CD4-positive, alpha-beta T cell (primary cell): ENCODE results near the gene PIAS1. TPM values are rescaled to one million over a fixed set of nuclear protein-coding genes. Genes with fewer than 3 reads are reported as not detected.

Experiments
- ATAC-seq: fragments of 200-7000 bp; cut with Tn5 transposase; one replicate; pipeline ENCODE4 v1.10.0; 2022; ENCODE audit warnings: mild to moderate bottlenecking; ENCODE audit not compliant: poor library complexity
- CTCF ChIA-PET: fragments of 350-600 bp; sonication (Branson Sonifier 250); formaldehyde crosslinking; loops from one replicate; lab custom pipeline; 2021; ENCODE audit warnings: antibody characterized with exemption, inconsistent platforms; lab: Charles Lee
- POLR2A ChIA-PET: fragments of 350-600 bp; sonication (Branson Sonifier 250); formaldehyde crosslinking; loops from one replicate; lab custom pipeline; 2021; ENCODE audit warnings: antibody characterized with exemption, inconsistent platforms; lab: Charles Lee
- DNase-seq, 14 experiments: peaks; one replicate each; pipeline ENCODE4 v3.0.0-alpha.2; 2013 to 2020; ENCODE audit warnings: mixed read lengths in 2 of 14
- H3K27ac ChIP-seq, 2 donors: one replicate each; pipeline versions ENCODE4 v1.5.1 to v1.7.0; 2013; ENCODE audit warnings: low read length in 2 of 2, low read depth in 1 of 2, mild to moderate bottlenecking in 1 of 2
- H3K27me3 ChIP-seq, 2 experiments: 1 replicate in 1 of 2; 2 replicates in 1 of 2; pipeline versions ENCODE4 v1.6.1 to v1.7.0; 2013; ENCODE audit warnings: low read length in 2 of 2, control low read depth in 1 of 2, mild to moderate bottlenecking in 1 of 2, moderate library complexity in 1 of 2; ENCODE audit not compliant: insufficient read depth in 2 of 2, control insufficient read depth in 1 of 2
- H3K36me3 ChIP-seq: one replicate; pipeline ENCODE4 v1.6.1; 2013; ENCODE audit warnings: low read length, control low read depth; ENCODE audit not compliant: insufficient read depth
- H3K4me1 ChIP-seq: one replicate; pipeline ENCODE4 v1.6.1; 2013; ENCODE audit warnings: low read length, control low read depth; ENCODE audit not compliant: insufficient read depth
- H3K4me3 ChIP-seq: one replicate; pipeline ENCODE4 v1.5.1; 2013; ENCODE audit warnings: mild to moderate bottlenecking, low read length, moderate library complexity
- H3K9me3 ChIP-seq, 2 experiments: 1 replicate in 1 of 2; 2 replicates in 1 of 2; pipeline versions ENCODE4 v1.6.1 to v1.7.0; 2013; ENCODE audit warnings: low read length in 2 of 2, mild to moderate bottlenecking in 2 of 2, control low read depth in 1 of 2, moderate library complexity in 1 of 2; ENCODE audit not compliant: control insufficient read depth in 1 of 2, insufficient read depth in 1 of 2
- H3K27ac Mint-ChIP-seq: one replicate; pipeline ENCODE4 v1.8.0; 2020; ENCODE audit warnings: mixed read lengths
- H3K27me3 Mint-ChIP-seq: one replicate; pipeline ENCODE4 v1.8.0; 2021; ENCODE audit warnings: mixed read lengths
- H3K36me3 Mint-ChIP-seq: one replicate; pipeline ENCODE4 v1.8.0; 2021; ENCODE audit warnings: low read depth, mixed read lengths
- H3K4me1 Mint-ChIP-seq: one replicate; pipeline ENCODE4 v1.8.0; 2021; ENCODE audit warnings: low read depth, mixed read lengths
- H3K4me3 Mint-ChIP-seq: one replicate; pipeline ENCODE4 v1.8.0; 2020; ENCODE audit warnings: mild to moderate bottlenecking, mixed read lengths
- H3K9me3 Mint-ChIP-seq: one replicate; pipeline ENCODE4 v1.8.0; 2020; ENCODE audit warnings: mixed read lengths
- CTCF ChIP-seq: fragments of 200-600 bp; IDR thresholded peaks from one replicate; pipeline ENCODE4 v1.8.0; 2022; ENCODE audit warnings: antibody characterized with exemption, mild to moderate bottlenecking
- intact Hi-C, 2 experiments: fragments of 100-400 bp; cut with DNase I in 1 of 2; cut with micrococcal nuclease in 1 of 2; formaldehyde crosslinking; loops; one replicate each; pipeline versions ENCODE4 v1.15.1 to v1.9.0; 2023 to 2025; cut with DNase I, micrococcal nuclease
- total RNA-seq, 174 experiments: library from RNA in 2 of 174; stranded (reverse) in 2 of 174; gene quantifications; one replicate each; pipeline ENCODE4 v1.2.3 and lab custom pipeline; 2021 to 2026

PIAS1 gene
- total RNA-seq, 2 experiments from 2014 or later = 73.1 to 74.8 TPM

GRCh38 chr15:68204361-68204760, 150.2 kb downstream of the PIAS1 start:
- DNase-seq = no peak
- Histone ChIP-seq H3K36me3 (no peaks in the 10 kb centered on the region), H3K9me3 (no peaks in the 10 kb centered on the region), H3K4me3 (no peak overlapping the region), H3K27ac (no peak overlapping the region), H3K27me3 (no peaks in the 10 kb centered on the region), H3K4me1 (peaks cover 41% of the 10 kb centered on the region)
- intact Hi-C loops = no loop called here
- Mint-ChIP-seq H3K4me3 (no peak overlapping the region), H3K36me3 (no peaks in the 10 kb centered on the region), H3K4me1 (peaks cover 15% of the 10 kb centered on the region), H3K27me3 (no peaks in the 10 kb centered on the region), H3K27ac (no peak overlapping the region), H3K9me3 (no peaks in the 10 kb centered on the region)
- POLR2A ChIA-PET = no interaction called here
- CTCF ChIA-PET = no interaction called here
- no peak for ATAC-seq
- TF ChIP-seq CTCF = no peak

- Histone ChIP-seq H3K27me3 (no peaks in the 10 kb centered on the region), H3K27ac (no peak within 1 kb of the TSS), H3K9me3 (no peaks in the 10 kb centered on the region), H3K36me3 (no peaks in the 10 kb centered on the region), H3K4me3 (peak within 1 kb of the TSS; percentile 16), H3K4me1 (peaks cover 47% of the 10 kb centered on the region)
- Mint-ChIP-seq H3K27me3 (no peaks in the 10 kb centered on the region), H3K4me3 (no peak within 1 kb of the TSS), H3K9me3 (no peaks in the 10 kb centered on the region), H3K27ac (peak within 1 kb of the TSS; percentile 30), H3K4me1 (peaks cover 21% of the 10 kb centered on the region), H3K36me3 (no peaks in the 10 kb centered on the region)
- no peak for ATAC-seq
- no peak for TF ChIP-seq CTCF
- intact Hi-C loops = no loop called here
- no peak for DNase-seq
- ChIA-PET CTCF (no interaction called here), POLR2A (interaction anchor here (0.7 kb wide), 1 partner anchor 811 kb away, joined by 3 read pairs; no protein-coding TSS in a partner anchor)
These were observed 150.9 kb downstream of the PIAS1 start, which contains the start of gene CALML4 for GRCh38 chr15:68204776-68205557. Gene CALML4, minus strand, starts transcription at chr15:68205332. Its CDS starts 85 bp downstream, at chr15:68205247.

GRCh38 chr15:68205558-68205944, 151.4 kb downstream of the PIAS1 start:
- peak overlapping the region; percentile 16 for H3K4me3 ChIP-seq
- H3K4me1 Mint-ChIP-seq = peaks cover 22% of the 10 kb centered on the region
- H3K36me3 ChIP-seq = no peaks in the 10 kb centered on the region
- H3K4me3 Mint-ChIP-seq = no peak overlapping the region
- intact Hi-C loops = no loop called here
- H3K9me3 ChIP-seq = no peaks in the 10 kb centered on the region
- ChIA-PET POLR2A (interaction anchor here (0.7 kb wide), 1 partner anchor 812 kb away, joined by 3 read pairs; no protein-coding TSS in a partner anchor), CTCF (no interaction called here)
- peaks cover 53% of the 10 kb centered on the region for H3K4me1 ChIP-seq
- ATAC-seq (no peak), DNase-seq (no peak)
- no peaks in the 10 kb centered on the region for H3K36me3 Mint-ChIP-seq
- no peak overlapping the region for H3K27ac ChIP-seq
- no peak overlapping the region for H3K27ac Mint-ChIP-seq
- H3K27me3 ChIP-seq = no peaks in the 10 kb centered on the region
- H3K9me3 Mint-ChIP-seq = no peaks in the 10 kb centered on the region
- no peaks in the 10 kb centered on the region for H3K27me3 Mint-ChIP-seq
- TF ChIP-seq CTCF = no peak
